Keratinocyte (primary cell): ENCODE data around the gene TANGO2.

Source experiments
- CTCF ChIP-seq, 3 experiments: IDR thresholded peaks in 1 of 3; conservative IDR thresholded peaks in 1 of 3; optimal IDR thresholded peaks in 1 of 3; 2 replicates in 2 of 3; 3 replicates in 1 of 3; pipeline versions ENCODE3 to v1.5.1; 2011; ENCODE audit warnings: low read length in 3 of 3, mild to moderate bottlenecking in 3 of 3, moderate library complexity in 2 of 3, control low read depth in 1 of 3, inconsistent platforms in 1 of 3; ENCODE audit not compliant: insufficient read depth in 2 of 3; ENCODE audit errors: extremely low read depth in 1 of 3
- EZH2 ChIP-seq: IDR thresholded peaks from one replicate; pipeline ENCODE4 v1.6.1; 2012; ENCODE audit warnings: inconsistent platforms, mild to moderate bottlenecking, low read length, moderate library complexity

GRCh38 chr22:19979712-19980493 lies 41.0 kb upstream of the TANGO2 start:
- no peak for TF ChIP-seq CTCF (optimal IDR thresholded peaks at IDR 0.05 in 1 of 3, IDR thresholded peaks at IDR 0.05 in 1 of 3, conservative IDR thresholded peaks at IDR 0.05 in 1 of 3; ENCODE audit: extremely low read depth in 1 of 3, insufficient read depth in 2 of 3, low read length in 3 of 3)
- TF ChIP-seq EZH2 = no peak
